CD4-positive, alpha-beta T cell treated with Interferon alpha-2 for 1 hour (primary cell): Measurements from ENCODE around the gene SYNPR.

Experiments
- DNase-seq, 2 donors: peaks; one replicate each; pipeline ENCODE4 v3.0.0-alpha.2; 2020 to 2022

Gene SYNPR

DNA sequence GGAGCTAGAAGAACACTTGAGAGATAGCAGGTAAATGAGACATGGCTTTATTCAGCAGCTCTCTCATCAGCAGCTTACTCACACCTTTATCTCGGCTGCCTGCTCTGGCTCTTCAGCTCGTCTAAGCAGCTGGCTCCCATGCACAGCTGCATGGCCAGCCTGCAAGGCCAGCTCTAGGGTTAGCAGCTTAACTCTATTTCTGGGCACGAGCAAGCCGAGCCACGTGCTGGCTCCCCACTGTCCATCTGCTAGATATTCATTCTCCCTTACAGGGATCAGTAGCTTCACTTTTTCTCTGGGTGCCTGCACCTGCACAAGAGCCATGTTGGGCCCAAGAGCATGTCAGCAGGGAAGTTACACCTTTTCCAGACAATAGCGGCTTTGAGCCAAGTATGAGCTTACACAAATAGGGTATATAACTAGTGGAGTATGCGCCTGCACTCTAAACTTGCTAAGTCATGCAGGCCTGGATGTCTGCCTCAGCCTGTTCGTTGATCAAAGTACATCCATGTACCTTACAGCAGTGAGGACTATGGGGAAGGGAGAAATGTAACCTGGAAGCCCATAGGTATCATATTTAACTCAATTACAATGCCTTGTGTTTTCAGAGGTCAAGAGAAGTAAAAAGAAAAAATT is 199.5 kb downstream of the SYNPR start:
- no peak for DNase-seq

DNA sequence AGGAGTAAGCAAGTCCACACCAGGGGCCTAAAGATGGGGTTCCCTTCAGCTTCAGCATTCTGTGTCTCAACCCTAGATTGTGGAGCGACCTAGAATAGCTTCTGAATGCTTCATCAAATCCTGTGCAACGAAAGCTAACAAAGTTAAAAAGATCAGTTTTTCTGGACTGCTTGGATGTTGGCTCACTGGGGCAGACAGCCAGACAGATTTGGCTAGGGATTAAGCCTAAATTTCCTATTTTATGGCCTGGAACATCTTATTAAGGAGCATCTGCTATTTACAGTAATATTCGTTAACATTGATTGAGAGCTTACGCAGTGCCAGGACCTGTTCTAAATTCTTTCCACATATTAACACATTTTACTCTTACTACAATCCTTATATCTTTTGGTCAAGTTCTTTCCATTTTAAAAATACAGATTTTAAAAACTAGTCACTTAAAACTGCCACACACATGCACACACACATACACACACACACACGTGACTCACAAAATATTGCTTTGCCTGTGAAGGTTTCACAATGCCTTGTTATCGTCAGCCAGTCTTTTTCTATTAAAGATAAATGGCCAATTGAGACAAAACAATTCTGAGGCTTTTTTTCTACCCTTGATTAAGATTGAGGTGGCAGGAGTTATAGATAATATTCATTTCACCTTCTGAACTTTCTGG is 201.0 kb downstream of the SYNPR start:
- DNase-seq = no peak

DNA sequence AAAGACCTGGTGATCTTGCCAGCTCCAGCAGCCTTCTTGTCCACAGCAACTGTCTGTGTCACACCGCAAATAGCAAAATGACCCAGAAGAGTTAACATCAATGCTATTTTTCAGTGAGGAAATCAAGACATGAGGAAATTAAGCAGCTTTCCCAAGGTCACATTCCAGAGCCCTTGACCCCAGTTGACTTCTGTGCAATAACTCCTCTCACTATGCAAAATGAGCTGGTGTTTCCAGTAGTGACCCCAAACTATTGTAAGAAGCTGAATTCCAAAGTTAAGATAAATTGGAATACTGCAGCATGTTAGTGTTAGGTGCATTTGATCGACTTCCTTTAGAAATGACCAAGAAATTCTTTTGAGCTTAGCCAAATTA is 201.5 kb downstream of the SYNPR start:
- DNase-seq = no peak

DNA sequence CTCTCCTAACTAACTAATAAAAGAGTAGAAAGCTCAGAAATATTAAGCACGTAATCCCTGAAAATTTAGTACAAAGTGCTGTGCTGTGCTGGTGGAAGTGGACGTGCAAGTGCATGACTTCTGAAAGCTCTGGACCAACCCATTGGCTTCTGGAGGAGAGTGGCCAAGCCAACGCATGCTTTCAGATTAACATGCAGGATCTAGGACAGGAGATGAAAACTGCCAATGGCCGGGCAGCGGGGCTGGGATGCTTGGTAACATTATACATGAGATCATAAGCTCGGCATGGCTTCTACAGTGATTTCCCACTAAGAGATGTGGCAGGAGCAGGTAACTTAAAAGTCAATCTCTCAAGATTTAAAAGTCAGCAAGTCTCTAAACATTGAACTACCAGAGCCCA is 203.5 kb downstream of the SYNPR start:
- DNase-seq = no peak

DNA sequence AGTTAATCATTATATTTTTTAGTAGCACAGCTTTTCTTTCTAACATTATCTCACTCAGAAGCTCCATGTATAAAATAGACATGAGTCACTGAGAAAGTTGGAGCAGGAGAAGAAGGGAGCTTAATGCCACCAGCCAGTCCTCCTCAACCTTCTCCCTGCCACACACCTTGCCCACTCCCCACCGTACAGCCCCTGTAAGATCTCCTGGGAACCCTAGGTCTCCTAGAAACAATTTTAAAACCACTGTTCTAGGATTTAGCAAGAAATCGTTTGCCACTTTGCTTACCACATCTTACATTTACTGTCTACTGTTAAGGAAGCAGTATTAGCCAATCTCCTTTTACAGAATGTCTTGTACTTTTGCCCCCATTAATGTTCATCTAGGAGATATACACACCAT is 204.2 kb downstream of the SYNPR start:
- no peak for DNase-seq

DNA sequence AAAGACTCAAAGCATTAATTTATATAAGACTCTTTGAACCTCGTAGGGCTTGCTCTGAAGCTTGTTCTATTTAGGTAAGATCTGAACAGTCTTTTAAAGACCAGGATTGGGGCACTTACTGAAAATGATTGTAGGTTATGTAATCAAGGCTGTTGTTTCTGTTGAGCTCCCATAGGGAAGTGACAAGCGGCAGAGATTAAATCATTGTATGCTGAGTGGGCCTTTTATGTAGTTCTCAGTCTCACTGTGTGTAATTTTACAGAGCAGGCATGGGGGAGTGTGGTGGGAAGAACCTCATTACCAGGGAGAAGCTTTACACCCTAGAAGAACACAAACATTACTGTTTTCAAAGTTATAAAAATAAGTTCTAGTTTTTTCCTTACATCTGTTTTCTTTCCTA is 214.4 kb downstream of the SYNPR start:
- no peak for DNase-seq

DNA sequence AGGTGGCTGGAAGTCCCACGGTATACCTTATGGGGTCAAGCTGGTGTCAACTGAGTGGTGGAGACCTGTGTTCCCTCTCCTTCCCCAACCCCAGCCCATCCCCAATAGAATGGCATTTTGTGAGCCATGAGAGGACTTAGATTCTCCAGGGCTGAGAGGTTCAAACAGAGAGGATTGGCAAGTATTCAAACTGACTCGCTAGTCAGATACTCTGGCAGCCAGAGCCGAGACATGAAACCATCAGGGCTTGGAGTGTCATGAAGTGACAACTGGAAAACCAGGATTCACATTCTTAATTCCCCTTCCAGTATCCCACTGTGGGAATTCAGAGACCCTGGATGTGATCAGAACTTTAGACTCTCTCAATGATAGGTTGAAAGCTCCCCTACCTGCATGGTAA is 215.0 kb downstream of the SYNPR start:
- no peak for DNase-seq

DNA sequence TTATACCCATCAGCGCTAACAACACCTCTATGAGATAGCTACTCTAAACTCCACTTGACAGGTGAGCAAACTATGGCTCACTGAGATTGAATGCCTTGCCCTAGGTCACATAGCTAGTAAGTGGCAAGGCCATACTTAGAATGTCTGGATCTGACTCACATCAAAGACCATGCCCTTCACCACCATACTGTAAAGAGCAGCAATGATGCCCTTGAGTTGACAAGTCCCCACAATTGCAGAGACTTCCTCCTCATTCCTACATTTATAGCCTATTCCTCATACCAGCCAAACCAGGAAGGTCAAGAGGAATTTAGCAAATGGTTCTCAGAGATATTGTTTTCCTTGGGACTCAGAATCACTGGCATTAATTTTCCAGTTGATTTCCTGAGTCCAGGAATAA is 216.5 kb downstream of the SYNPR start:
- DNase-seq = no peak

DNA sequence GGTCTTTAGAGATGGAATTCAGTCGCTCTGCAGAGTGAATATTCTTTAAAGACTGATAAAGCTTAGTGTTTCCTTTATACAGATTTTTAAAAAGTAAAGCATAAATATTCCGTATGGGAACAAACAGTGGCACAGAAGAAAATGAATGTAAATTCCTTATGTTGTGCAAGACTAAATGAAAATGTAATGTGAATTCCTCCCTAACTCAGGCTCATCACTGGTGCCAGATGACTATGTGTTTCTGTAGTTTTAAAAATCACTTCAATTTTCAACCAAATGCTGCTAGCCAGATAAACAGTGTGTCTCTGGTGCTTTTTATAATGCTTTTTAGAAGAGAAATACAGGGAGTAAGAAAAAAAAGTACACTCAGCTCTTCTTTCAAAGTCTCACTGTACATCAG is 219.5 kb downstream of the SYNPR start:
- DNase-seq = no peak

DNA sequence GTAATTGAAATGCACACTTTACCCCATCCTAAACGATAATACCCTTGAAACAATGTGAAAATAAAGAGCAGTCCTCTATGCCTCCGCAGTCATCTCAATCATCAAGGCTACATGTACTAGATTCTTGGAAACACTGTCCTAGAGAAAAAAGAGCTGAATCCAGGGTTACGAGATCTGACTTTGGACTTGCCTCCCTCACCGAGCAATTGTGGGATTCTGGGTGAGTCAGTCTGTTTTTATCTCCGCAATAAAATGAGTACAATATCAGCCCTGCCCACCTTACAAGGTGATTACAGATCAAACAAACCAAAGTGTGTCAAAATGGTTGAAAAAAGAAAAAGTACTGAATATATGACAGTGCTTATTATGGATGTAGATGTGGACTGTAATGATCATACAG is 222.1 kb downstream of the SYNPR start:
- DNase-seq = no peak

DNA sequence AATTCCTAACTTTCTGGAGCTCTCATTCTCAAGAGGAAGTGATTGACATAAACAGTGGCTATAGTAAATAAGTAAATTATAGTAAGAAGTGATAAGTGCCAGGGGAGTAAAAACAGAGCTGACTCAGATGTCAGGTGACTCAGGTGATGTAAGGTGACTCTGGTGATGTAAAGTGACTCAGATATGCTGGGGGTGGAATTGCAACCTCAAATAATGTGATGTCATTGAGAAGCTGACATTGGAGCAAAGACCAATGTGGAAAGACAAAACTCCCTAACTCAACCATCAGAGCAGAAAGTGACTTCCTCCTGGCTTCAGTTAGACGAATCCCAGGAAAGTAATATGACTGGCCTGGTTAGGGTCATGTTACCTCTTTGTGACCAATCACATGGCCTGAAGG is 230.2 kb downstream of the SYNPR start:
- DNase-seq = no peak

DNA sequence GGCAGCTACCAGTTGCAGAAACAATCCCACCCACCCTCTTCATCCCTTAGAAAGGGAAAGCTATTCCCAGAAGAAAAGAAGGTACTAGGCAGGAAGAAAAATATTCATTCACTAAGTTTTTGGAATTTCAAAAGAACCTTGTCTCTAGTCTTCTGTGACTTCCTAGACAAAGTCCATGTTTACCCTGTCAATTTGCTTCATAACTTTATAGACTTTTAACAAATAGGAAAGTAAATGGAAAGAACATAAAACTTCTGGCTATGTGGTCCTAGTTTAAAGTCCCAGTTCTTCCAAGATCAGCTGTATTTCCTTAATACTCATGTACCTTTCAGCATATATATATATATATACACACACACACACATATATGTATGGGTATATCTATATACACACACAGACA is 230.7 kb downstream of the SYNPR start:
- DNase-seq = no peak

DNA sequence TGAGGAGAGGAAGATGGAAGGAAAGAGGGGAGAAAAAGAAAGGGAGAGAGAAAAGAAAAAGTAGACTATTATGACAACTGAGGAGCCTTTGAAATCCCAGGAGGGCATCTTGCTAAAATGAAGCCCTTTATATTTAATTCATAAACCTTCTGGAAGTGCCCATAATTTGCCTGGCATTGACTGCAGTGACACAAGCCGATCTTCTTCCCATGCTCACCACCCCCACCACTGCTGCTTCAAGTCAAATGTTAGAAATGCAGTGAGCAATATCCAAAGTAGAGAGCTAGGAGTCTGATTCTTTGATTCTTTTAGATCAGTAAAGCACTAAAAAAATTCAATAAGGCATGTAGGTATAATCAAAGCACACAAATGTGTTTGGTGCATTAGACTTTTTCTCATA is 235.7 kb downstream of the SYNPR start:
- DNase-seq = no peak

DNA sequence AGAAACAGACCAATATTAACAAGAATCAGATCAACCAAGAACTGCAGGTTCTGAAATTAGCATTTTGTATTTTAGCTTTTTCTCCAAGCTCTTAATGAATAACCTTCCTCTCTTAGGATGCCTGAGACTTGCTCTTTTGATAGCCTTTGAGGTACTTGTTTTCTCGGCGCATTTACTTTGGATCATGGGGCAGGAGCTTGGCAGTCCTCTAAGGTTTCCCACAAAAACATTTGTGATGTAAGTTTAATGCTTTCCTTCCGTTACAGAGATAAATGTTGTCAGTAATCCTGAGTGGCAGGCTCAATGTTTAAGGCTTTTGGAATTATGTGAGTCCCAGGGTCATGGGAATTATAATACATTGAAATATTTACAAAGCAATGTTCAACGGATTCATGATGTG is 236.6 kb downstream of the SYNPR start:
- no peak for DNase-seq

DNA sequence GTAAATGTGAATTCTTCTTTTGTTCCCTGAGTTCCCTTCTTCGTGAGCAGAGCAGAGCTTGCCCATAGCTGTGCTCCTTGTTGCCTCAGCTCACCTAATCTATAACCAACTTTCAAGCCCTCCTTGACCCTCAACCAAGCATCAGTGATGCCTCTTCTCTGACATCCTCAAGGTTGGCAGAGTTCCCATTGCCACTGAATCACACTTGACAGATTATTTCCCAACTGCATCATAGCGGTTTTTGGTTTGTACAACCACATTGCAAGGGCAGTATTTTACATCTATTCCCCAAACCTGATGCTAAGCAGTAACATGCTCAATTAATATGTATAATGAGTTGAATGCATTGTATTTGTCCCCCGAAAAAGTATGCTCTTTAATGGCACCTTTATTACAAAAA is 241.3 kb downstream of the SYNPR start:
- DNase-seq = no peak

DNA sequence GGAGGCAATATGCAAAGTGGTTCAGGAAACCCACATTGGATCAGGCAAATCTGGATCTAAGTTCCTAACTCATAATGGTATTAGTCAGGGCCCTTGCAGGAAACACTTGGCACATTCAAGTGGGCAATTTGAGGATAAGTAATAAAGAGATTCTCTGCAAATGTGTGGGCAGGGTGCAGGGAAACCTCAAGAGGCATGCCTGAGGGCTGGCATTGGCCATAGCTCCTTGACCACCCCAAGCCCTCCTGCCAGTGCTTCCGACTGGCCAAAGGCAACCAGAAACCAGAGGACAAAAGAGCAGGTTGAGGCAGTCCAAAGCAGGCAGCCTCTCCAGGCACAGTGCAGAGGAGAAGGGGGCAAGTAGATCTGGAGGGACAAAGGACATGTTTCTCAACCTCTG is 243.5 kb downstream of the SYNPR start:
- no peak for DNase-seq

DNA sequence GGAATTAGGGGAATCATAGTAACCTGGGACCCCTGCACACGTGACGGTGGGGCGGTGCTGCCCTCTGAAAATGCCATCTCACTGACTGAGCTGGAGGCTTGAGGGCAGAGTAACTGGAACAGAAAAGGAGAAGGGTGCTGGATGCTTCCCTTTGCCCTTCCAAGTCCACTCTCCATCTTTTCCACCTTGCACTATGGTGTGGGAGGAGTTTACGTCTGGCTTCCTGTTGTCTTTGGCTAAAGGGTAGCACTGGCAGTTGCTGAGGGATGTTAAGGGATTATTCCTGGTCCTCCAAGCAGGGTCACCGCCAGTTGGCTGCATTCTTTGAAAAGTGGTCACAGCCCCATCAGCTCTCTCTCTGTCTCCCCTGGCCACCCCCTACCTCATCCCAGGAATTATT is 245.0 kb downstream of the SYNPR start:
- DNase-seq = no peak

DNA sequence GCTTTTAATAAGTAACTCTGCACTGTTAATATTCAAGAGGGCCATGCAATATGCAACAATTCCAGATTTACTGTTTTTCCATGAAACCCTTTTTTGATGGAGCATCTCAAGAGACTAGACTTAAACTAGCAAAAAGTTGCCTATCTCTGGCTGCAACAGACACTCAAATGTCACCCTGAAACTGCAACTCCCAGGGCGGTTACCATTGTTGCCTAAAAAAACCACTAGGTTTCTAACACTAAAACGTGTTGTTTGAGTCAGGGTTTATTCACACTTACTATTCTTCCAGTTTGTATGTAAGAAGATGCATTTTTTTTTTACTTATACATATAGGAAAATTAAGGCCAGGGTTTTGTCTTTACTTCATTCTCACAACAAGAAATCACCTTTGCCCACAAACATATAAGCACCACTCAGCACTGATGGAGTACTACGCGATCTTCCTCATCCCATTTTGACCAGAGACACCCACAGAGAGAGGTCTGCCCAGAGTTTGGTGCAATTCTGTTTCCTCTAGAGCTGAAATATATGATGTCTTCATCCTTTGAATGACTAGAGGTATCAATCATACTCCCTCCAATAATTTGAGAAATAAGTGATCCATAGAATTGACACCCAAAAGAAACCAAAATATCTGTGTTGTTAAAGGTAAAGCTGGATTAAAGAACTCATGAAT is 250.4 kb downstream of the SYNPR start:
- DNase-seq = no peak

DNA sequence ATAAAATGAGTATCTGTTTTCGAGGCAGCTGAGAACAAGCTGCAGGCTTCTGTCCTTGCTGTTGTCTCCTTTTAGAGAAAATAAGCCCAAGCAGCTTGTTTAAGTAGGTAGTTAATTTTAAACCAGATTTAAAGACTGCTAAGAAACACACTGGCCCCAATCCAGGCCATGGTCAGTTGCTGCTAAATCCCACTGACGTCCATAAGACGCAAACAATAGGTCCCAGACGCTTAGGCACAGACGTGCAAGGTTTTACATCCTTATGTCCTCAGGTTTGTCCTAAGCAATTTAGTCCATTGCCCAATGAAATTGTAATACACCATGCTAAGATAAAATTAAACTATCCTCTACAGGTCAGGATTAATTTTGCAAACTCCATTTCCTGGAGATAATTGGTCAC is 254.4 kb downstream of the SYNPR start:
- no peak for DNase-seq

DNA sequence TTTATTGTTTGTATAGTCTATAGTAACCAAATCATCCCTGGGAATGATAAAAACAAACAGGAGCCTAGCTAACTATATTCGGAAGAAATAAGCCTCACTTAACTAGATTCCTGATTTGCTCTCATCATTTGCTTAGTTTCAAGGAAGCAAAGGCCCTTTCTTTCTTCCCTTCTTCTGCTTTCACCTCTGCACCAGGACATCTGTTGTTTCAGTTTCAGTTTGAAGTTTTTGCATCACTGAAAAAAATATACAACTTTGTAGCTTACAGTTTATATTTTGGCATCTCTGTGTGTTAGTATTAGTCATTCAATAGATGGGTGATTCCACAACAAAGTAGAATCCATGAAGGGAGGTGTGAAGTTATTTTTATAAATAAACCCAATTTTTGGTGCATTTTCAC is 260.8 kb downstream of the SYNPR start:
- no peak for DNase-seq

DNA sequence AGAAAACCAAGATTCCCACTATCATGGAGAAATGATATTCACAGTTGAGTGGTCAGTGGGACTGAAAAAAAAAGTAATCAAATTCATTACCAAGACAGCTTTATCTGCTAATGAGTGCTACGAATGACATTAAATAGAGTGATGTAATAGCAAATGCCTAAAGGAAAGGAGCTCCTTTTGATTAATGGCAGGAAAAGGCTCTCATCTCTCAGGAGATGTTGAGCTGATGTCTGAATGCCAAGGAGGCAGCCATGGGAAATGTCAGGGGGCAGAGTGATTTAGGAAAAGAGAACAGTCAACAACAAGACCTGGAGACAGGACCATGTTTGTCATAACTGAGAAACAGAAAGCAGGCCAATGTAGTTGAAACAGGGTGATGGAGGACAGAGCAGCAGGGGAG is 277.7 kb downstream of the SYNPR start:
- DNase-seq = no peak

DNA sequence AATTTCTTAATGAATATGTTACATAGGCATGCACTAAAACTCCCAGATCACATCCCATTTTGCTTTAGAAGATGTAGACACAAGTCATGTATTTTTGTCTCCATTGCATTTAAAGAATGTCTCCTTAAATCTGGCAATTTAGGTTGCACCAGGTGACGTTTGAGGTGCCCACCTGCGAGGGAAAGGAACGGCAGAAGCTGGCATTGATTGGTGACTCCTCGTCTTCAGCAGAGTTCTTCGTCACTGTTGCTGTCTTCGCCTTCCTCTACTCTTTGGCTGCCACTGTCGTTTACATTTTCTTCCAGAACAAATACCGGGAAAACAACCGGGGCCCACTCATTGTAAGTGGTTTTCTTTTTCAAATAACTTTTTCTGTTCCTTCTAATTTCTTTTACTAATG is 278.3 kb downstream of the SYNPR start:
- DNase-seq = no peak

DNA sequence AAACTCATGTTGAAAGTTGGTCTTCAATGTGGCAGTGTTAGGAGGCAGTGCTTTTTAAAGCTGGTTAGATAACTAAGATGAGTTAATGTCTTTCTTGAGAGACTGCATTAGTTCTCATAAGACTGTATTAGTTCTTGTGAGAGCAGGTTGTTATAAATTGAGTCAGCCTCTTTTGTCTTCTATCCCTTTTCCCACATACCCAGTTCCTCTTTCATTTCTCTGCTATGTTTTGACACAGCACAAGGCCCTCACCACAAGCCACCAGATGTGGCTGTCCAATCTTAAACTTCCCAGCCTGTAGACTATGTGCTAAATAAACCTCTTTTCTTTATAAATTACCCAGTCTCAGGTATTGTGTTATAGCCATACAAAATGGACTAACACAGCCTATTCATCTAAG is 279.8 kb downstream of the SYNPR start:
- DNase-seq = no peak

DNA sequence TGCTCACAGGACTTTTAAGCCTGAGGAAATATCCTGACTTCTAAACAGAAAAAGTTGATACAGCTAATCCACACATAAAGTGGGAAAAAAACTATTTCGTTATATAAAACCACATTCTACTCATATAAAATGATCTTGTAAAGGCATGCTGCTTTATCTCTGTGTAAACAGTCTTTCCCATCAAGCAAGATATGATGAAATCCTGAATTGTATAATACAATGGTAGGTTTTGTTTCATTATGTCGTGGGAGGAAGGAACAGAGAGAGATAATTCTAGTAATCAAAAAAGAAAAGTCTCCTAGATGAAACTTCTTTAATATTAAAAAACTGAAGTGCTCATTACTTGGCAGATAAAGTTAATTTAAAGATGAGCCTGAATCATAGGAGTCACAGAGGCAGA is 281.8 kb downstream of the SYNPR start:
- DNase-seq = no peak

DNA sequence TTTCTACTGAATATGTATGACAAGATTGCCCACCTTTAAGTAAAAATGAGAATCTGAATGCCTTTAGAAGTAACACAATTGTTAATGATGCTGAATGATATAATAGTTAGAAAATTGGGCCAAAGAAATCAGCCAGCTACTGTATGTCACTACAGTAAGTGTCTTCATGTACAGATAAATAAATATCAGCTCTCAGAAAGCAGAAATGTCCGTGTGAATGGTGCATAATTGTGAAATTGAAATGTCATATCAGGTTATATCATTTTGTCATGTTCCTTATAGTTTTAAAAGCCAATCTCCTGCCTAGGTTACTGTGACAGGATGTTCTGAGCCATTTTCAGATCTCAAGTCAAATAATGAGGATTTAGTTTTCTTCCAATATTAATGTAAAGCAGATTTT is 283.8 kb downstream of the SYNPR start:
- DNase-seq = no peak
